GM19193 (cell line): ENCODE results near the gene LSR.
A peak's percentile ranks its signal among the peaks of the same experiment; 100 is the strongest.

ENCODE experiments used
- POLR2A ChIP-seq: IDR thresholded peaks from 4 replicates; pipeline ENCODE4 v1.6.1; 2011; ENCODE audit not compliant: insufficient read depth, insufficient read length; ENCODE audit errors: extremely low read depth

LSR gene

GRCh38 chr19:35268536-35269437 is 20.0 kb downstream of the LSR start, which contains the start of gene USF2:
Gene USF2 (plus strand): TSS chr19:35268962. CDS start chr19:35269102, 140 bp downstream.
- TF ChIP-seq POLR2A: no peak

- TF ChIP-seq POLR2A: peak; percentile 41
Observed at GRCh38 chr19:35269438-35270117, 20.8 kb downstream of the LSR start.

GRCh38 chr19:35270381-35270811 is 21.6 kb downstream of the LSR start:
- no peak for TF ChIP-seq POLR2A

- no peak for TF ChIP-seq POLR2A
Observed at GRCh38 chr19:35271546-35271945, 22.7 kb downstream of the LSR start.

GRCh38 chr19:35272122-35272719 is 23.4 kb downstream of the LSR start:
- no peak for TF ChIP-seq POLR2A

- no peak for TF ChIP-seq POLR2A
Observed at GRCh38 chr19:35272954-35273649, 24.3 kb downstream of the LSR start.

- TF ChIP-seq POLR2A: no peak
Observed at GRCh38 chr19:35273686-35274259, 25.0 kb downstream of the LSR start.

GRCh38 chr19:35274323-35274722 is 25.5 kb downstream of the LSR start:
- TF ChIP-seq POLR2A: no peak

- no peak for TF ChIP-seq POLR2A
Observed at GRCh38 chr19:35276706-35277281, 28.0 kb downstream of the LSR start.

- TF ChIP-seq POLR2A: no peak
Observed at GRCh38 chr19:35278578-35279284, 29.9 kb downstream of the LSR start.

- no peak for TF ChIP-seq POLR2A
Observed at GRCh38 chr19:35279374-35279773, 30.6 kb downstream of the LSR start.

GRCh38 chr19:35279985-35280821 is 31.4 kb downstream of the LSR start:
- no peak for TF ChIP-seq POLR2A

- TF ChIP-seq POLR2A: no peak
Observed at GRCh38 chr19:35281303-35281702, 32.5 kb downstream of the LSR start.
